Caco-2 (cell line): ENCODE measurements around the gene NIM1K. TPM values are rescaled to one million over a fixed set of nuclear protein-coding genes. Genes with fewer than 3 reads are reported as not detected.

Experiments
- BruUV-seq: library from RNA; stranded (reverse); fragments of 400-500 nt; replicated peaks from 2 replicates; lab custom pipeline; 2021; lab: Mats Ljungman, UMichigan
- CTCF ChIA-PET: fragments of 300-600 bp; sonication (Branson Sonifier 250); formaldehyde crosslinking; loops from one replicate; lab custom pipeline; 2022; ENCODE audit warnings: antibody characterized with exemption; lab: Charles Lee
- POLR2A ChIA-PET: fragments of 300-600 bp; sonication (Branson Sonifier 250); formaldehyde crosslinking; loops from one replicate; lab custom pipeline; 2022; ENCODE audit warnings: antibody characterized with exemption; lab: Charles Lee
- DNase-seq, 2 experiments: peaks; one replicate each; pipeline versions ENCODE4 v3.0.0 to v3.0.0-alpha.2; 2020 to 2022
- H3K27me3 ChIP-seq: replicated peaks from 2 replicates; pipeline ENCODE4 v1.6.0; 2011; ENCODE audit warnings: low read length; ENCODE audit not compliant: control insufficient read depth, insufficient read depth
- H3K36me3 ChIP-seq: 2 replicates; pipeline ENCODE4 v1.5.1; 2011; ENCODE audit warnings: low read length; ENCODE audit not compliant: control insufficient read depth, insufficient read depth
- H3K4me1 ChIP-seq: fragments of 250-450 bp; sonication (Bioruptor Pico); 2 replicates; pipeline ENCODE4 v1.5.1; 2020; ENCODE audit warnings: mild to moderate bottlenecking
- H3K4me3 ChIP-seq: 2 replicates; pipeline ENCODE4 v1.5.1; 2011; ENCODE audit warnings: low read depth, mild to moderate bottlenecking, control low read depth, low read length
- H3K9me3 ChIP-seq: fragments of 250-450 bp; sonication (Bioruptor Pico); 2 replicates; pipeline ENCODE4 v1.5.1; 2020; ENCODE audit warnings: mild to moderate bottlenecking, moderate library complexity
- H3K27ac Mint-ChIP-seq: one replicate; pipeline ENCODE4 v1.8.0; 2022; ENCODE audit warnings: mixed read lengths; ENCODE audit not compliant: unreplicated experiment
- H3K27me3 Mint-ChIP-seq: one replicate; pipeline ENCODE4 v1.8.0; 2022; ENCODE audit warnings: mixed read lengths; ENCODE audit not compliant: insufficient read depth, unreplicated experiment
- H3K36me3 Mint-ChIP-seq: one replicate; pipeline ENCODE4 v1.8.0; 2022; ENCODE audit warnings: mild to moderate bottlenecking, mixed read lengths; ENCODE audit not compliant: insufficient read depth, unreplicated experiment
- H3K4me1 Mint-ChIP-seq: one replicate; pipeline ENCODE4 v1.8.0; 2022; ENCODE audit warnings: low read depth, mixed read lengths; ENCODE audit not compliant: unreplicated experiment
- H3K4me3 Mint-ChIP-seq: one replicate; pipeline ENCODE4 v1.8.0; 2022; ENCODE audit warnings: mild to moderate bottlenecking, moderate library complexity, mixed read lengths; ENCODE audit not compliant: unreplicated experiment
- H3K9me3 Mint-ChIP-seq: one replicate; pipeline ENCODE4 v1.8.0; 2022; ENCODE audit warnings: mixed read lengths; ENCODE audit not compliant: unreplicated experiment
- intact Hi-C: fragments of 100-400 bp; cut with micrococcal nuclease; formaldehyde crosslinking; loops from one replicate; pipeline ENCODE4 v1.10.0; 2022; ENCODE audit not compliant: unreplicated experiment
- total RNA-seq: library from RNA; stranded (reverse); gene quantifications from 2 replicates; pipeline ENCODE4 v1.2.3, GENCODE V29; 2022
- TF ChIP-seq, protein P1 (sequence below), 2 experiments: fragments of 200-600 bp in 1 of 2; IDR thresholded peaks; 1 replicate in 1 of 2; 2 replicates in 1 of 2; pipeline versions ENCODE4 v1.5.1 to v1.8.0; 2011 to 2022; ENCODE audit warnings: antibody characterized with exemption in 1 of 2, control low read depth in 1 of 2, inconsistent platforms in 1 of 2, low read depth in 1 of 2, low read length in 1 of 2, mild to moderate bottlenecking in 1 of 2, moderate library complexity in 1 of 2; ENCODE audit not compliant: insufficient read depth in 1 of 2, severe bottlenecking in 1 of 2, unreplicated experiment in 1 of 2

The NIM1K gene
- total RNA-seq, 1 experiment from 2014 or later, result not detected

DNA sequence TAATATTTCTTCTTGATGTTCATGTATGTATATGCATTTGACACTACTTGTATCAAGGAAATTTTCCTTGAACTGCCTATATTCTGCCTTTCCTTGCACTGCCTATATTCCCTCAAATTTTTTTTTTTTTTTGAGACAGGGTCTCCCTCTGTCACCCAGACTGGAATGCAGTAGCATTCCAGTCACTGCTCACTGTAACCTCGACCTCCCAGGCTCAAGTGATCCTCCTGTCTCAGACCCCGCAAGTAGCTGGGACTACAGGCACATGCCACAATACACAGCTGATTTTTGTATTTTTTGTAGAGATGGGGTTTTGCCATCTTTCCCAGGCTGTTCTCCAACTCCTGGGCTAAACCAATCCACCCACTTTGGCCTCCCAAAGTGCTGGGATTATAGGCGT lies 117.1 kb downstream of the NIM1K start:
- Histone ChIP-seq H3K9me3 (no peaks in the 10 kb centered on the region), H3K4me1 (peaks cover 37% of the 10 kb centered on the region), H3K36me3 (peaks cover 6% of the 10 kb centered on the region; the same call in 1 of the 2 replicates), H3K27me3 (no peaks in the 10 kb centered on the region), H3K4me3 (no peak overlapping the region)
- Mint-ChIP-seq H3K27me3 (no peaks in the 10 kb centered on the region), H3K4me3 (peak overlapping the region; percentile 18), H3K27ac (peak overlapping the region; percentile 38), H3K4me1 (peaks cover 10% of the 10 kb centered on the region), H3K9me3 (no peaks in the 10 kb centered on the region), H3K36me3 (peaks cover 77% of the 10 kb centered on the region)
- ChIA-PET CTCF (no interaction called here), POLR2A (no interaction called here)
- BruUV-seq, result no TSS peak
- intact Hi-C loops, result no loop called here
- no peak for DNase-seq
- TF ChIP-seq, protein P1, sequence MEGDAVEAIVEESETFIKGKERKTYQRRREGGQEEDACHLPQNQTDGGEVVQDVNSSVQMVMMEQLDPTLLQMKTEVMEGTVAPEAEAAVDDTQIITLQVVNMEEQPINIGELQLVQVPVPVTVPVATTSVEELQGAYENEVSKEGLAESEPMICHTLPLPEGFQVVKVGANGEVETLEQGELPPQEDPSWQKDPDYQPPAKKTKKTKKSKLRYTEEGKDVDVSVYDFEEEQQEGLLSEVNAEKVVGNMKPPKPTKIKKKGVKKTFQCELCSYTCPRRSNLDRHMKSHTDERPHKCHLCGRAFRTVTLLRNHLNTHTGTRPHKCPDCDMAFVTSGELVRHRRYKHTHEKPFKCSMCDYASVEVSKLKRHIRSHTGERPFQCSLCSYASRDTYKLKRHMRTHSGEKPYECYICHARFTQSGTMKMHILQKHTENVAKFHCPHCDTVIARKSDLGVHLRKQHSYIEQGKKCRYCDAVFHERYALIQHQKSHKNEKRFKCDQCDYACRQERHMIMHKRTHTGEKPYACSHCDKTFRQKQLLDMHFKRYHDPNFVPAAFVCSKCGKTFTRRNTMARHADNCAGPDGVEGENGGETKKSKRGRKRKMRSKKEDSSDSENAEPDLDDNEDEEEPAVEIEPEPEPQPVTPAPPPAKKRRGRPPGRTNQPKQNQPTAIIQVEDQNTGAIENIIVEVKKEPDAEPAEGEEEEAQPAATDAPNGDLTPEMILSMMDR (IDR thresholded peaks at IDR 0.05; ENCODE audit: insufficient read depth in 1 of 2, low read depth in 1 of 2, low read length in 1 of 2, severe bottlenecking in 1 of 2, unreplicated experiment in 1 of 2), result no peak

DNA sequence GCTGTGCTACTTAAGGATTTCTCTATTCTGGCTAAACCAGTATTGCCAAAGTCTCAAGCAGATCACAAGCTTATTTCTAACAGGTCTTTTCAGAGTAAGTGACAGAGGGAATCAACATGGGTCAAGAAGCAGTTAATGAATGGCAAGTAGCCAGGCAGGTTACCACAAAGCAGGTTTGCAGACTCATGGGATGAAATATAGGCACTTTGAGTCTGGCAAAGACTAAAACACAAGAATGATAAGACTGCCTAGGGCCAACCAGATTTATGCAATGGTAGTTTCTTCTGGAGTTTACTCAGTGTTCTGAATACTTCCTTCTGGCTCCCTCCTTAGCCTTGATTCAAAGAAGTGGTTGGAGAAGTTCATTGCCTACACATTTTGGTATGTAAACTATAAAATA lies 117.6 kb downstream of the NIM1K start:
- Mint-ChIP-seq H3K27ac (peak overlapping the region; percentile 38), H3K27me3 (no peaks in the 10 kb centered on the region), H3K4me1 (peaks cover 14% of the 10 kb centered on the region), H3K4me3 (peak overlapping the region; percentile 18), H3K9me3 (no peaks in the 10 kb centered on the region), H3K36me3 (peaks cover 77% of the 10 kb centered on the region)
- no peaks in the 10 kb centered on the region for H3K9me3 ChIP-seq
- peaks cover 5% of the 10 kb centered on the region; the same call in 1 of the 2 replicates for H3K36me3 ChIP-seq
- peaks cover 42% of the 10 kb centered on the region for H3K4me1 ChIP-seq
- intact Hi-C loops, result no loop called here
- CTCF ChIA-PET, result no interaction called here
- BruUV-seq, result no TSS peak
- POLR2A ChIA-PET, result interaction anchor here (0.6 kb wide), 1 partner anchor 93 kb away, joined by 3 read pairs; no protein-coding TSS in a partner anchor
- H3K4me3 ChIP-seq, result peak overlapping the region; percentile 10; the same call in 1 of the 2 replicates
- TF ChIP-seq, protein P1 (IDR thresholded peaks at IDR 0.05; ENCODE audit: insufficient read depth in 1 of 2, low read depth in 1 of 2, low read length in 1 of 2, severe bottlenecking in 1 of 2, unreplicated experiment in 1 of 2), result no peak
- no peaks in the 10 kb centered on the region for H3K27me3 ChIP-seq
- DNase-seq, result peak in 1 of 2 experiments; percentile 35

DNA sequence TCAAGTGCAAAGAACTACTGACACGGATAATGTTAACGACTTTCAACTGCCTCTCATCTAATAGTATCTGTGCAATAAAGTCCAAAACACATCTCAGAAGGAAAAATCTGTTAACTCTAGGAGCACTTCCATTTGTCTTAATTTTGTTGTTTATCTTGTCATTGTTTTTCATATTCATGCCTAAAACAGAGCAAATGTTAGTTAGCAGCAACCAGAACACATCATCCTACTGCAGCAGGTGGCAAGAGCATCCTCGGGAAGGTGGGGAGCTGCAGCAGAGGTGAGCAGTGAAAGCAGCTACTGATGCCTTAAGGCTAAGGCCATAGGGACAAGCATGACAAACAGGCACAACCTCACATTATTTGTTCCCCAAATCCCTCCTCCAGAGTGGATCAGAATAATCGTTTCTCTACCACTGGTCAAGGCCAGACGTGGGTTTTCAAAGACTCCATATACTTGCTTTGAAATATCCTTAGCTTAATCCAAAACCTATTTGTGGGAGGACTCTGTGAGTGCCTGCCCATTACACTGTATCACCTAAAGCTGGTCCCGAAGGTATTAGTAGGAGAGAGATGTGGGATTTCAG lies 120.1 kb downstream of the NIM1K start:
- H3K4me3 Mint-ChIP-seq, result peak overlapping the region; percentile 99
- Histone ChIP-seq H3K9me3 (no peaks in the 10 kb centered on the region), H3K27me3 (no peaks in the 10 kb centered on the region), H3K4me1 (peaks cover 49% of the 10 kb centered on the region), H3K36me3 (peaks cover 6% of the 10 kb centered on the region; the same call in 1 of the 2 replicates), H3K4me3 (peak overlapping the region; percentile 56)
- intact Hi-C loops, result loop anchor here (2.0 kb wide), 2 partner anchors 191 to 247 kb away; partner anchors contain the start of gene ZNF131
- CTCF ChIA-PET, result interaction anchor here (1.0 to 2.2 kb wide), 5 partner anchors 36 to 120 kb away, joined by 4 to 25 read pairs (median 5); partner anchors contain the start of gene NIM1K
- TF ChIP-seq, protein P1 (IDR thresholded peaks at IDR 0.05; ENCODE audit: insufficient read depth in 1 of 2, low read depth in 1 of 2, low read length in 1 of 2, severe bottlenecking in 1 of 2, unreplicated experiment in 1 of 2), result no peak
- H3K9me3 Mint-ChIP-seq, result no peaks in the 10 kb centered on the region
- no peaks in the 10 kb centered on the region for H3K27me3 Mint-ChIP-seq
- no peak for DNase-seq
- H3K4me1 Mint-ChIP-seq, result peaks cover 34% of the 10 kb centered on the region
- POLR2A ChIA-PET, result interaction anchor here (1.0 to 2.3 kb wide), 7 partner anchors 8 to 247 kb away, joined by 3 to 24 read pairs (median 5); partner anchors contain the start of gene TMEM267
- peaks cover 61% of the 10 kb centered on the region for H3K36me3 Mint-ChIP-seq
- H3K27ac Mint-ChIP-seq, result peak overlapping the region; percentile 83
- BruUV-seq, result no TSS peak
